Bone marrow (tissue), 2 donors: ENCODE data around the gene GLRX2.
"Not testable (repeated sequence)": the region's sequence is repeated elsewhere in the genome, so short reads cannot be mapped to it uniquely, and the experiment has no call there.

ENCODE experiments used
- DNase-seq, 2 donors: peaks; one replicate each; lab custom pipeline; 2025; lab: John Stamatoyannopoulos, UW

Gene GLRX2

GRCh38 chr1:193062698-193063463, 42.3 kb downstream of the GLRX2 start:
- no peak for DNase-seq

GRCh38 chr1:193060938-193061337, 44.3 kb downstream of the GLRX2 start:
- DNase-seq, result no peak

- no peak for DNase-seq
These were observed 44.8 kb downstream of the GLRX2 start for GRCh38 chr1:193060406-193060805.

GRCh38 chr1:193060115-193060403, 45.2 kb downstream of the GLRX2 start:
- no peak for DNase-seq

- DNase-seq, result peak; percentile 80 to 95
These were observed 45.7 kb downstream of the GLRX2 start, which contains the start of the genes RO60 and UCHL5 for GRCh38 chr1:193059282-193060114. Gene RO60 (plus strand): TSS chr1:193059612. CDS start chr1:193069055, 9,443 bp downstream. Gene UCHL5 (minus strand): TSS chr1:193059360. CDS start chr1:193059260, 100 bp downstream.

- DNase-seq, result peak; percentile 48 to 57
These were observed 46.5 kb downstream of the GLRX2 start for GRCh38 chr1:193058529-193059281.

- DNase-seq, result no peak
These were observed 51.0 kb downstream of the GLRX2 start for GRCh38 chr1:193054169-193054675.

GRCh38 chr1:193048913-193049312, 56.3 kb downstream of the GLRX2 start:
- DNase-seq, result not testable (repeated sequence)
